Urinary bladder (tissue), 4 donors: ENCODE measurements around the gene WNT3A. TPM values are rescaled to one million over a fixed set of nuclear protein-coding genes. Genes with fewer than 3 reads are reported as not detected.

Source experiments
- DNase-seq: peaks from one replicate; pipeline ENCODE4 v3.0.0-alpha.2; 2015; ENCODE audit errors: extremely low spot score
- H3K27ac ChIP-seq: one replicate; pipeline ENCODE4 v1.5.1; 2013; ENCODE audit warnings: low read depth, mild to moderate bottlenecking, moderate library complexity
- H3K36me3 ChIP-seq: one replicate; pipeline ENCODE4 v1.6.1; 2013; ENCODE audit warnings: mild to moderate bottlenecking, moderate library complexity; ENCODE audit not compliant: insufficient read depth
- H3K4me1 ChIP-seq: one replicate; pipeline ENCODE4 v1.6.1; 2013; ENCODE audit warnings: mild to moderate bottlenecking, moderate library complexity; ENCODE audit not compliant: insufficient read depth
- H3K4me3 ChIP-seq: one replicate; pipeline ENCODE4 v1.5.1; 2013; ENCODE audit warnings: low read depth, low read length
- WGBS: extraction: QIAGEN DNeasy Blood & Tissue Kit; methylation state at CpG from one replicate; pipeline ENCODE4 v1.1.7; 2013; 5-methylcytosine and 5-hydroxymethylcytosine counted together
- polyA plus RNA-seq: library from polyadenylated mRNA; stranded (reverse); fragments of 200-250 nt; gene quantifications from one replicate; pipeline ENCODE4 v1.2.3, GENCODE V29; 2013
- total RNA-seq: library from RNA; depleted of rRNA; stranded (reverse); fragments of >200 nt; gene quantifications from one replicate; pipeline ENCODE4 v1.2.3, GENCODE V29; 2014
- donor health status: healthy with polysubstance abuse.
- donor health status: healthy.

WNT3A gene
- total and polyA plus RNA-seq, 2 donors, result not detected

DNA sequence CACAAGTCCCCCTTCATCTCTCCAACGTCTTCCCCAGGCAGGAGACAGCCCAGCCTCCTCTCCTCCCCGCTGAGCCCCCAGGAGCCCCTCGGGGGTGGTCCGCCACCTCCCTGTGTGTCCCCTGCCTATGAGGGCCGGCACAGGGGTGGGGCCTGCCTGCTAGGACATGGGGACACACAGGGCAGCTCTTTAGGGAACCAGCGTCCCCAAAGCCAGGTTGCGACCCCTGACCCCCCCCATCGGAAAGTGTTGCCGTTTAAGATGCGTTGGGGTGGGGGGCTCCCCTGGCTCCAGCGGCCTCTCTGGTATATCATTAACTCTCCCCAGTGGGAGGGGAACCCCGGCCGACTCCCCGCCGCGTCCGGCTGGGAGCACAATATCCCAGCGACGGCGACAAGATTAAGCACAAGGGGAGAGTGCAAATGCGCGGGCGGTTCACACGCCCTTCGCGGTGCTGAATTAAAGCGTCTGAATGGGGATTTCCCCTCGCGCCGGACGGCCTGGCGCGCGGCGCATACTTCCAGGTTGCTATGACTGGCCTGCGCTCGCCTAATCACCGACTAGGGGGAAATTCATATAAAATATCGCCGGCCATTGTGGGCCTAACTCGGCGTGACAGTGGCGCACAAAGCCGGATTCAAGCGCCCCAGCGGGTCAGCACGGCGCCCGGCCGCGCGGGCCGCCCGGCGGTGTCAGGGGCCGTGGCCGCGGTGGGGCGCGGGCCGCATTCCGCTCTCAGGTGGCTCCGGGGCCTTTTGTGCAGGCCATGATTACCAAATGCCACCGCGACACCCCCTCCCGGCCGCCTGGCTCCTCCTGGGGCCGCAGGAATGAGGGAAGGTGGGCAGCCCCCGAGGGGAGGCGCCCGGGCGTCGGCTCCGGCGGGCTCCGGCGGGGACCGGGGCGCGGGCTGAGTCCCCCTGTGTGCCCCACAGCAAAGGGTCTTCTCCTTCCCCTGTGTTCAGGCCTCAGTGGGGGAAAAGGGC lies 30.9 kb downstream of the WNT3A start:
- Histone ChIP-seq H3K4me1 (no peaks in the 10 kb centered on the region), H3K4me3 (peak overlapping the region; percentile 19), H3K27ac (no peak overlapping the region), H3K36me3 (no peaks in the 10 kb centered on the region)
- no peak for DNase-seq
- WGBS, result 9% methylated on average over 80 of the region's 80 CpGs

DNA sequence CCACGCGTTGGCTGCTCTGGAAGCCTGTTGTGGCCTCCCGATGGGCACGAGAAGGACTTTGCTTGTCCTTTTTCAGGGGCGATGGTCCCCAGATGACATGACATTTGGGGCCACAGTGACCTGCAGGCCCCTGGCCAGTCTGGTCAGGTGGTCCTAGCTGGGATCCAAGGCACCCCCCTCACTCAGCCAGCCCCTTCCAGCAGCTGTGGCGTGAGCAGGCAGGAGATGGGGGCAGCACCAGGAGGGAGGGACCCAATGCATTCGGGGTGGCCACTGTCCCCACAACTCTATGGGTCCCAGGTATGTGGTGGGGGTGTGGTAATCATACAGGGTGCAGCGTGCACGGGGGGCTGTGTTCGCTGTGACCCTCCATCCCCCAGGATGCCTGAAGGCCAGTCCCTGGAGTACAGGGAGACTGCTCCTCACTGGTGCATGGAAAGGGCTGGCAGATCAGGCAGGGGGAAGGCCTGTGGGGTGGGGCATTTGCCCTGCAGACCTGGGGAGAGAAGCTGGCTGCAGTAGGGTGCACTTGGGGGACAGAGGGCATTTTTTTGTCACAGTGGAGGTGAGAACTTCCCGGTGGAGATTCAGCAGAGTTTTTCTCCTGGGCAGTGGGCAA lies 31.7 kb downstream of the WNT3A start:
- no peak for DNase-seq
- WGBS, result 76% methylated on average over 11 of the region's 11 CpGs
- H3K4me3 ChIP-seq, result no peak overlapping the region

DNA sequence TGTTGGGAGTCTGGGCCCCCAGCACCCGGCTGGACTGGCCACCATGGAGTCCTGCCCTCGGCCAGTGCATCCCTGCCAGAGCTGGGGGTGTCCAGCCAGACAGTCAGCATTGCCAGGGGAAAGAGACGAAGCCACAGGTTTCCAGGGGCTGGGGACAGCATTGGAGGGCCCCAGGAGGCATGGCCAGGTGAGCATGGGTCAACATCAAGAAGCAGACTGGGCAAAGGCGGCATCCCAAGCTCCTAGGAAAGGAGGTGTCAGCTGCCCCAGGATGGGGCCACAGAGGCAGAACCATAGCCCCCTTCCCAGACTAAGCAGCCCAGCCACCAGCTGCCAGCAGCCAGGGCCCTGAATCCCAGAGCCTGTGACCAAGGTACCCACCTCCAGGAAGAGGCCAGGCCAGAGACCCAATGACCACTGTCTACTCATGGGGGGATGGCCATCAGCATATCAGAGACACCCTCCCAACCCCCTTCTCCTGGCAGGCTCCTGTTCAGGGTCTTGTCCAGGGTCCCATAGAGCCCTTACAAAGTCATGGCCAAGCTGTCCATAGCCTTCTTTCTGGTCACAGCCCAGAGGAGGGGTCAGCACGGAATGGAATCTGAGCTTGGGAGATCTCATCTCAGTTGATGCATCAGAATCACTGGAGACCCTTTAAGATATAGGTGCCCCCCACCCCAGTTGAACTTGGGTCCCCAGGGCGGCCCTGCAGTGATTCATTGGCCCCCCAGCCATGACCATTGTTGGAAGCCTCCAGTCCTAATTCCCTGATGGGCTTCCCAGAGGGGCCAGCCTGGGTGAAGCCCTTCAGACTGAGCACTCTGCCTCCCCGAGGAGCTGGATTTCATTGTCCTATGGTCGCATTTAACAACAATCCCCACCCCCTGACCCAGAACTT lies 32.5 kb downstream of the WNT3A start:
- H3K36me3 ChIP-seq, result no peaks in the 10 kb centered on the region
- H3K4me1 ChIP-seq, result no peaks in the 10 kb centered on the region
- DNase-seq, result no peak
- WGBS, result 78% methylated on average over 8 of the region's 8 CpGs
- no peak overlapping the region for H3K4me3 ChIP-seq
- no peak overlapping the region for H3K27ac ChIP-seq

More for the DNA sequence above, 31.7 kb downstream of the WNT3A start:
- Histone ChIP-seq H3K4me1 (no peaks in the 10 kb centered on the region), H3K36me3 (no peaks in the 10 kb centered on the region), H3K27ac (no peak overlapping the region)

DNA sequence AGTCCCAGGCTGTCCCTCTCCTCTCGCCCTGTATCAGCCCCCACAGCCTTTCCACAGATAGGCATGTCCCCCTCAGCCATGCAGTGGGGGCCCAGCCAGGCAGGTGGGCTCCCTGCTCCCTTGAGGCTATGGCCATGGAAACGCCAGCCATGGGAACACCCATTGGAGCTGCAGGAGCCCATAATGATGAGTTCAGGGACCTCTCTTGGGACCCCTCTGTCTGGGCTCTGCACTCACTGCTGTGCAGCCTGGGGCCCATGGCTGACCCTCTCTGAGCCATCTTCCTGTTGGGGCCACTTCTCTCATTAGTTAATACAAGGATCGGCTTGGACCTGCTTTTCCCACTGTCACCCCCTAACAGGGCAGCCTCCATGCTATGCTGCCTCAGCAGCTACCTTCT lies 33.2 kb downstream of the WNT3A start:
- Histone ChIP-seq H3K36me3 (no peaks in the 10 kb centered on the region), H3K4me3 (no peak overlapping the region), H3K27ac (no peak overlapping the region), H3K4me1 (no peaks in the 10 kb centered on the region)
- DNase-seq, result no peak
- WGBS, result 79% methylated on average over 3 of the region's 3 CpGs

DNA sequence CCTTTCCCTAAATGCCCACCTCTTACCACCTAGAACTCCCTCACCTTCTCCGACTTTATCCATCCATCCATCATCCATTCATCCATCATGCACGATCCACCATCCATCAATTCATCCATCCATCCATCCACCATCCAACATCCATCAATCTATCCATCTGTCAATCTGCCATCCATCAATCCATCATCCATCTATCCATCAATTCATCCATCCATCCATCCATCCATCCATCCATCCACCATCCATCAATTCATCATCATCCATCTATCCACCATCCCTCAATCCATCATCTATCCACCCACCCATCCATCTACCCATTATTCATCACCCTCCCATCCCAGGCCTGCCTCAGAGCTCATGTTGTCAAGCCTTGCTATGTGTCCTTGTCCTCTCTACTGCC lies 34.5 kb downstream of the WNT3A start:
- 86% methylated on average over 2 of the region's 2 CpGs for WGBS
- Histone ChIP-seq H3K27ac (no peak overlapping the region), H3K36me3 (no peaks in the 10 kb centered on the region), H3K4me1 (no peaks in the 10 kb centered on the region), H3K4me3 (no peak overlapping the region)
- no peak for DNase-seq

DNA sequence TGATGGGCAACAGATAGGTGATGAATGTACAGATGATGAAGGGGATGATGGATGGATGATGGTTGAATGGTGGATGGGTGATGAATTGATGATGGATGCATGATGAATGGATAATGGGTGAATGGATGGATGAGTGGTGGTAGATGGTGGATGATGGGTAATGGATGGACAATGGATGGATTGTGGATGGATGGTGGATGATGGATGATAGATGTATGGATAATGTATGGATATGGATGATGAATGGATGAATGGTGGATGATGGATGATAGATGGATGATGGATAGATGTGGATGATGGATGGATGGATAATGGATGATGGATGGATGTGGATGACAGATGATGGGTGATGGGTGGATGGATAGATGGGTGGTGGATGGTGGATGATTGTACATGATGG lies 35.7 kb downstream of the WNT3A start:
- H3K4me1 ChIP-seq, result no peaks in the 10 kb centered on the region
- no peak for DNase-seq
- no peak overlapping the region for H3K4me3 ChIP-seq
- no peak overlapping the region for H3K27ac ChIP-seq
- no peaks in the 10 kb centered on the region for H3K36me3 ChIP-seq

DNA sequence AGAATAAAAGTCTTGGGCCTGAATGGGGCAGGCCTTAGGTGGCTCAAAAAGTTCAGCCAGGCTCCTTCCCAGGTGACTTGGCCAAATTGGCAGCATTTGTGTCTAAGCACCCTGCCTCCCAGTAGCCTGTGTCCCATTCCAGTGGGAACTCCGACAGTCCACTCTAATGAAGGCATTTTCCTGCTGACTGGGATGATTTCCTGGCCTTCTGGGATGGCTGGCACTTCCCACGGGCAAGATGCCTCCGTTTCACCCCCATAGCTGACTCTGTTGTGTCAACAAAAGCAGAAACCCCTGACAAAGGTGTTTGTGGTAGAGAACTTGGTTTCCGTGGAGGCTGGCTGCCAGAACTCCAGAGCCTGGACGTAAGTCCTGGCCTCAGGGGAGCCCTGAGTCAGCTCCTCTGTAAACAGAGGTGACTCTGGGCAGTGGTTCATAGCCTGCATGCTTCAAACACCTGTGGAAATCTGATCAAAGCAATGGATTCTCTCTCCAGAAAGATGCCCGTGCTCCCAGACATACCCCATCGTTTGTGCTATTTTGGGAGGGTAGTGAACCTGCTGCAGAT lies 36.6 kb downstream of the WNT3A start:
- no peak for DNase-seq
- WGBS, result 42% methylated on average over 7 of the region's 7 CpGs
- no peak overlapping the region for H3K4me3 ChIP-seq
- no peak overlapping the region for H3K27ac ChIP-seq
- H3K4me1 ChIP-seq, result no peaks in the 10 kb centered on the region
- no peaks in the 10 kb centered on the region for H3K36me3 ChIP-seq

DNA sequence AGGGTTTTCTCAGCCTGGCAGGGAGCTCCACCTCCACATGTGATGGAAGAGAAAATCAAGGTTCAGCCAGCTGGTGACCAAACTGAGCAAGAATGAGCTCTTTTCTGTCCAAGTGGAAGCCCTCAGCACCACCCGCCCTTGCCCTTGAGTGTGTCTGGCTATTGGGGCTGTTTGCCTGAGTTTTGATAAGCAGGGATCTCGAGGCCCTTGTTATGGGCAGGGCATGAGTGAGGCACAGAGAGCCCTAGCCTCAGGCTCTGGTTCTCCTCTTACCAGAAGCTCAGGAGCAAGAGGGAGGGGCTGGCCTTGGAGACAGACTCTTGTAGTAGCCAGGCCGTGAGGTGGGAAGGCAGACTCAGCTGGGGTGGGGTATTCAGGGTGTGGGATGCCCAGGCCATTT lies 38.2 kb downstream of the WNT3A start:
- Histone ChIP-seq H3K4me3 (no peak overlapping the region), H3K36me3 (no peaks in the 10 kb centered on the region), H3K4me1 (no peaks in the 10 kb centered on the region), H3K27ac (no peak overlapping the region)
- DNase-seq, result no peak
- WGBS, result 62% methylated on average over 3 of the region's 3 CpGs

DNA sequence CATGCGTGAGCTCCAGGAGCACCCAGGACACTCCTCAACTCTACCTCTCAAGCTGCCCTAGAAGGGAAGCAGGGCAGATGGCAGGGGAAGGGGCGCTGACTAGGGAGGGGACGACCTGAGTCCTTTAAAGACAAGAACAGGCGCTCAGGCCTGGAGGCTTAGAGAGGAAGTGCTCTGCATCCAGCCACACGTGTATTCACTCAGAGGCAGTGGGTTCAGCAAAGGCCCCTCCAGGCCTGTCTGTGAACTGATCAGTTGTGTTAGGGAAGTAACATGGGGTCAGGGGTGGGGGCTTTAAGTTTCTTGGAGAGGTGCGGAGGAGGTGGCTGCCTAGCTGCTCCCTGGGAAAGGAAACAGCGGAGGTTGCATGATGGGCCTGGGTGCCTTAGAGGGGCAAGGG lies 38.6 kb downstream of the WNT3A start:
- H3K36me3 ChIP-seq, result no peaks in the 10 kb centered on the region
- H3K27ac ChIP-seq, result no peak overlapping the region
- H3K4me3 ChIP-seq, result no peak overlapping the region
- 79% methylated on average over 7 of the region's 7 CpGs for WGBS
- DNase-seq, result no peak
- H3K4me1 ChIP-seq, result no peaks in the 10 kb centered on the region

DNA sequence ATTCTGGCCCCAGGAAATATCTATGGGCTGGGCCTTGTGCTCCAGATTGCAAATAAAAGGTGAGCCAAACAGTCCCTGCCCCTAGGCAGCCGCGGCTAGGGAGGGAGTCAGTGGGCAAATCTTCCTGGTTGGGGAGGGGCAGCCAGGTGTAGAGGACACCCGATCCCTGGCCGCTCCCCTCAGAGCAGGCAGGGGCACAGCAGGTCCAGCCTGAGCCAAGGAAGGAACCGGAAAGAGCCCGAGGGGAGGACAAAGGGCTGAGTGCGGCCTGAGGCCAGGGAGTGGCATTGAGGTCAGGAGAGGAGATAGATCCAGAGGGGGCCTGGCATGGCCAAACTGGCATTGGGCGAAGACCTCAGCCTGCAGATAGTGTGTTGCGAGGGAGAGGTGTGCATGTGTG lies 39.1 kb downstream of the WNT3A start:
- WGBS, result 84% methylated on average over 9 of the region's 9 CpGs
- Histone ChIP-seq H3K36me3 (no peaks in the 10 kb centered on the region), H3K4me3 (no peak overlapping the region), H3K4me1 (no peaks in the 10 kb centered on the region), H3K27ac (no peak overlapping the region)
- no peak for DNase-seq

DNA sequence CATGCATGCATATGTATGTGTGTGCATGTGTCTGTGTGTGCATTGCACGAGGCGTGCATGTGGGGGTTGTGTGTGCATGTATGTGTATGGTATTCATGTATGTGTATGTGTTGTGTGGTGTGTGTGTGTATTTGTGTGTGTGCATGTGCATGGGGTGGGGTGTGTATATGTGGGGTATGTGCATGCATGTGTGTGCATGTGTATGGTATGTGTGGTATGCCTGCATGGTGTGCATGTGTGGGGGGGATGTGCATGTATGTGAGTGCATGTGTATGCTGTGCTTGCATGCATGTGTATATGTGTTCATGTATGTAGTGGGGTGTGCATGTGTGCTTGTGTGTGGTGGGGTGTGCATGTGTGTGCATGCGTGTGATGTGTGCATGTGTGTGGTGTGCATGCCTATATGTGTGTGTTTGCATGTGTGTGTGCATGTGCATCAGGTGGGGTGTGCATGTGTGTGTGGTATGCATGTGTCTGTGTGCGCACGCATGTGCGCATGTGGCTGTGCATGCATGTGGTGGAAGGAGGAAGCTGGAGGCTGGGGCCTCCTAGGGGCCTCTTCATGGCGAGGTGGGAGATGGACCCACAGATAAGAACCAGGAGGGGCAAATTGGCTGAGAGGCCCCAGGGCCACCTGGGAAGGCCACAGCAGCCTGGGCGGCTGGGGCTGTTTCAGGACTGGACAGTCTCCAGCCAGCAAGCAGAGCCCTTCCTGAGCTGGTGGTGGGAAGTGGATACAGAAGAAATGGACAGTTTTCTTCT lies 39.8 kb downstream of the WNT3A start:
- 91% methylated on average over 8 of the region's 8 CpGs for WGBS
- H3K4me1 ChIP-seq, result no peaks in the 10 kb centered on the region
- no peak overlapping the region for H3K4me3 ChIP-seq
- H3K36me3 ChIP-seq, result no peaks in the 10 kb centered on the region
- DNase-seq, result no peak
- H3K27ac ChIP-seq, result no peak overlapping the region

DNA sequence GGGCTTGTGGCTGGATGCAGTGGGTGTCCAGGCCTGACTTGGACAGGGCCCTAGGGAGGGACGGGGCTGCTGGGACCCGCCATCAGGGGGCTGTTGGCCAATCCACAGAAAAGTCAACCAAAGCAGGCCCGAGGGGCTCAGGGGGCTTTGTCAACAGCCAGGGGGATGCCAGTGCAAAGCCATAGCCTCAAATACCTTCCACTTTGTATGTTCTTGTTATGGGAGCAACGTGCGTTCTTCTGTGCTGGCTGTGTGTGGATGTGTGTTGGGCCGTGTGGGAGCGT lies 40.3 kb downstream of the WNT3A start:
- Histone ChIP-seq H3K36me3 (no peaks in the 10 kb centered on the region), H3K4me3 (no peak overlapping the region), H3K4me1 (no peaks in the 10 kb centered on the region), H3K27ac (no peak overlapping the region)
- no peak for DNase-seq
- WGBS, result 85% methylated on average over 7 of the region's 7 CpGs

DNA sequence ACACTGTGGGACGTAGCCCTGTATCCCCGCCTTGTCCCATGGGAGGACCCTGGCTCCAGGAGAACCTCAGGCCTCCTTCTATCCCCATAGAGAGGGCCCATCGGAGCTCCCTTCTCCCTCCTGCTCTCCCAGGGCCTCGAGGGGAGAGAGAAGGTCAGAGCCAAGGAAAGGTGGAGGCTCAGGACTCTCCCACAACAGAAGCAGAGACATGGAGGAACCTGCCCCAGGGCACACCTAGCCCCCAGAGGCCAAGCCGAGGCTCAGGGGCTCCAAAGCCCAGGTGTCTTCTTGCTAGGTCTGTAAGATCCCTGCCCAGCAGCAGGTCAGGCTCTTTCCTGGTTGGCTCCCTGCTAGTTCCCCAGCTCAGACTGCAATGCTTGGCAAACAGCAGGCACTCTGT lies 41.3 kb downstream of the WNT3A start:
- 67% methylated on average over 5 of the region's 5 CpGs for WGBS

More for the DNA sequence above, 41.3 kb downstream of the WNT3A start:
- no peak overlapping the region for H3K27ac ChIP-seq
- H3K4me3 ChIP-seq, result no peak overlapping the region
- H3K4me1 ChIP-seq, result no peaks in the 10 kb centered on the region
- no peak for DNase-seq
- no peaks in the 10 kb centered on the region for H3K36me3 ChIP-seq
